ENCODE data around the gene PCDH9.

PCDH9 gene

DNA sequence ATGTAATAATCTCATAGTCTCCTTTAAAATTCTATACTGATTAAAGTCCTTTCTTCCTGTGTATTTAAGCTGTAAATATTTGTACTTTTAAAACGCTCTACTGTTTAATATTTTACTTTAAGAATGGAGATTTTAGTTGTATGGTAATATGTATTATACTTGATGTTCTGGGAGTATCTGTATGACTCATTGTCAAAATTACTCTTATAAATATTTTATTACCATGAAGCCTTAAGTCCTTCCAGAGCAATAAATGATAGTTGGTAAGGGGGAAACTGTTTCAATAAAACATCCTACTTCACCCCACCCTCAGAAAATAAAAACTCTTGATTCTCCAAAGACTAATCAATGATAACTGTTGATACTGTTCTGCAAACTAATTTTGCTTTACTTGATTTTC, 6.4 kb downstream of the PCDH9 start:
- DNase-seq, result no peak

DNA sequence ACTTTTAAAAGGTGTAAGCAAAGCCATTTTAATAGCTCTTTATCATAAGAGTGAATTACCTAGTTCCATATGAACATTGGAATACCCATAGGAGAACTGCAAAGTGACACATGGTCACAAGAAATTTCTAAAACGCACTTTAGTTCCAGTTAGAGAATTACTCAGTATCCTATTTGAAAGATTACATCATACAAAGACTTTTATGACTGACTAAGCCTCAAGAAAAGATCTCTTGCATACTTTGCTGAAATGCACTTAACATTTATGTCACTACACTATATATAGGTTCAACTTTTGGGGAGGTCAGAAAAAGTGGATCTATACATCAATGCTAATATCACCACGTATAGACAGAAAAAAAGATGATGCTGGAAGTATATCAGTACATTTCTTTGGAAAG, 7.1 kb downstream of the PCDH9 start:
- peak; percentile 39 for DNase-seq

DNA sequence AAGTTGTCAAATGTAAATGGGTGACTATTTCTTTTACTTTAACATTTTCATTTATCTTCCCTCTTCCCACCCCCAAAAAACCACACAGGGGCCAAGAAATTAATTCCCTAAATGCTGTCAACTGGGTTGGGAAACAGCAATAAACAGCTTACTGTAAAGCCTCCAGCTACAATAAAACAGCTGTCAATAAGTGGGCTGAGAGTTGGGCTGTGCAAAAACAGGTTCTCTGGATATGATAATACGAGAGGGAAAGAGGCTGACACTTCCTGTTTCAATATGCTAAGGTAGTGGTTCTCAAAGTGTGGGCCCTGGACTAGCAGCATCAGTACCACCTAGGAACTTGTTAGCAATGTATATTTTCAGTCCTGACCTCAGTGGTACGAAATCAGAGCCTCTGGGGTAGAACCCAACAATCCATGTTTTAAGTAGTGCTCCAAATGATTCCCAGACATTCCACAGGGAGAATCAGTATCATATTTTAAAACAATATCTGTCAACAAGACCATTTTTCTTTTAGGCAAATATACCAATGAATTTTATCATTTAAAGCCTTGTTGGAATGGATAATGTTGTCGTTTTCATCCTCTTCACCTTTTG, 8.4 kb downstream of the PCDH9 start:
- DNase-seq, result peak; percentile 48

DNA sequence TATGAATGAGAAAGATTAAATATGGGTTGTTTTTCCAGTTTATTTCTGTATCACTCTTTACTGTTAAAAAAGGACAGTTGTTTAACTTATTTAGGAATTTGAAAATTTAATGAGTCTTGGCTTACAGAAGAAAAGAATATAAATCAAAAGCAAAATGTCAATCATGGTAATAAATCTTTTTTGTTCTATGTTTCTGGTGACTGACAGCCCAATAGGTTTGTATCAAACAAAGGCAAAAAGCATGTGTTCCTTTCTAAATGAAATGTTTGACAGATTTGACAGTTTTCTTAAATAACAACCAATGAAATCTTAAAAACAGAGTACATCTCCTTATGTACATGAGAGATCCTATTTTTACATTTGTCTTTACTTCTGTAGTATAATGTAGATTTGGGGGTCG, 11.0 kb downstream of the PCDH9 start:
- DNase-seq, result no peak

DNA sequence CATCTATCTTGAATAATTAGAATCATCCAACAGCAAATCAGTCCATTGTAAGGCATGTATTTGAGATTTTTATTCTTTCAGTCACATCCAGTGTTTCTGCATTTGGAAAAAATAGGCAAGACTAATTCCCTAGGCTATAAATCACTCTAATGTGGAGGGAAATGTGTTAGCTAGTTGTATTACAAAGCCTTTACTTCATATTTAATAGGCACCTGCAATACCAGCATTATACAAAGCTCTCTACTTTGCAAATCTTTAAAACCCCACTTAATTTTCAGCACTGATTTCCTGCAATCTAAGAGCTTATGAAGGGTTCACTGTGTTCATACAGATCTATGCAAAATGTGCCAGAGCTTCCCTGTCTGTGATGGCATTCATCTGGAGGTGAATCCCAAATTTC, 12.3 kb downstream of the PCDH9 start:
- peak; percentile 40 for DNase-seq

DNA sequence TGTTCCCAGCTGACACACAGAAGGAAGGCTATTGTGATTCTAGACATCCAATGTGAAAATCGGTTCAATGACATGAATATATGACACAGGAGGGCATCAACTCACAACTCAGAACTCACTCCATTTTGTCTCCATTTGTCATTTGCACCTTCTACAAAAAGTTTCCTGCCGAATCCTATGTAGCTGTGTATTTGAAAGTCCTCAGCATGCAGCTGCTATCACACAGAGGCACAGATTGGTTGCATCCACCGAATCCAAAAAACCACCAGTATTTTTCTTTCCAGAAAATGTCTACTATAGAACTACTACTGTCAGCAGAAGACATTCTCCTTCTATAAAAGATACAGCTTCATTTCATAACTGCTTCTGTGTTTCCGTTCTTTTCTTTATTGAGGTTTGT, 13.3 kb downstream of the PCDH9 start:
- DNase-seq, result peak; percentile 39

DNA sequence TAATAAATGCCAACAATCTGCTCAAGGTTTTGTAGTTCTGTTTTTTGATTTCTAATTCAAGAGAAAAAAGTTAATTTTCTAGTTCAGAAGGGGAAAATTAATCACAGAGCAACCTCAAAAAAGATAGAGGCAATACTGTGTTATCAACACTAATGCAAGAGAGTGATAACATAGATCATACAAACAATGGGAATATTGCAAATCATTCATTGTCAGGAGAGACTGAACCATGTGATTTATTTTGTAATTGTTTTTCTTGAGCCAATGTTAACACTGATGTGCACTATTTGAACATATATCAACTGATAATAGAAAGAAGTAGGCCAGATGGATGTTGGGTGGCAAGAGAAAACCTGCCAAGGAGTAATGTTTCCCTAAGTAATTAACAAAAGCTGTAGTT, 19.9 kb downstream of the PCDH9 start:
- no peak for DNase-seq

DNA sequence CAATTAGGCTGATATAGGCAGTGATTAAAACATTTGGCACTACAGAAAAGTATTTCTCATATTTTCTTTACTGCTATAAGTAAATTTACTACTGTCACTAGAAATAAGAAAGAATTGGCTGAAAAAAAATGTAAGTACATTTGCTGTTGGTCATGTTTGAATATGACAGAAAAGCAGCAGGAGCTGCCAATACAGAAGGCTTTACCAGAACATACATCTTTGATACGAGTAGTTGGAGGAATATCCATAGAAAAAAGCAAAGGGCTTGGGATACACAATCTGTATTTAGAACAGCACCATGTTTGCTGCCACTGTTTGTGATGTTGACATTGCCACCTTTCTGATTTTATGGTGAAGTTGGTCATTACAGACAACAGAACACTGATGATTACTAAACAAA, 21.6 kb downstream of the PCDH9 start:
- no peak for DNase-seq

DNA sequence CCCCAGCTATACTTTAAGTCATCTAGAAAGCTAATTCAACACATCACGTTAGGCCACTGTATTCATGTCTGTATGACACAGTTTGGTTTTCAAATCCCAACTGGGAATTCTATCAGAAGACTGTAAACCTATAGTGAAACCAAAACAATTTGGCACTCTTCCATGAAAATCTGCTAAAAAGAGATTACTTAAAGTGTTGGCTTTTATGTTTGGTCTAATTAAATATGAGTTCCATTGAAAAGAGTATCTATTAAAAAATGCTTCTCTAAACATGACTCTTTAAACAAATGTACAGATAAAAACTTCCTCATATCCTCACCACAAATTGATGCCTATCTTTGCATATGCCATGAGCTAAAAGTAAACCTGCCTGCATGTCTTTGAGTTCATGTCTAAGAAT, 25.4 kb downstream of the PCDH9 start:
- peak; percentile 41 for DNase-seq

DNA sequence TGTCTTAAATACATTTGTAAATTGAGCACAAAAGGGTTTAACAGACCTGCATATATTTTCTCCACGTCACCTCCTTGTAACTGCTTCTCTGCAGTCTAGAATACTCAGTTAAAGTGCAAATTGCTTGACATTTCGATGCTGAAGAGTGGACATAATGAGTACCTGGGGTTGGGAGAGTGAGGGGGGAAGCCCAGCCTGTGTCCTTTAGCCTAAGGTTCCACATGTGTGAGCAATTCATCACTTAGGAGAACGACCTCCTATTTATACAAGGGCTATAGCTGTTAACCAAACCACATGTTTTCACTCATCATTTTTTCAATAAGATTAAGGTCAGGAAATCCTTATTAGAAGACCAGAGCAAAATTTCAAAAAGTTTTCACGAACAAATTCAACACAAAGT, 29.5 kb downstream of the PCDH9 start:
- DNase-seq, result no peak

DNA sequence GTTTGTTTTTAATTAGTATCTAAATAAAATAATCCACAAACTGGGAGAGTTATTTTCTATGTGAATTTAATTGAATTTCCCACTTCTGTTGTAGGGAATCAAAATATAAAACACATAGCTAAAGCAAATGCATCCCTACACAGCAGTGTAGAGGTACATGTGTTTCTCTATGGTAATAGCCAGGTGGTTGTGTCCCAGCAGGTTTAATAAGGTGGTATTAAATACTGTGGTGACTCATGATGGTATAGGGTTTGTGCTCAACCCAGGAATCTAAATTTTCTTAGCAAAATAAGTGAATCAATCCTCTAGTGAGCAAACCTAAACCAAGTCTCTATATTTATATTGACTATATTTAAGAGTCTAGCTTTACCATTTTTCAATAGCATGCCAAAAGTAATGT, 30.0 kb downstream of the PCDH9 start:
- no peak for DNase-seq

DNA sequence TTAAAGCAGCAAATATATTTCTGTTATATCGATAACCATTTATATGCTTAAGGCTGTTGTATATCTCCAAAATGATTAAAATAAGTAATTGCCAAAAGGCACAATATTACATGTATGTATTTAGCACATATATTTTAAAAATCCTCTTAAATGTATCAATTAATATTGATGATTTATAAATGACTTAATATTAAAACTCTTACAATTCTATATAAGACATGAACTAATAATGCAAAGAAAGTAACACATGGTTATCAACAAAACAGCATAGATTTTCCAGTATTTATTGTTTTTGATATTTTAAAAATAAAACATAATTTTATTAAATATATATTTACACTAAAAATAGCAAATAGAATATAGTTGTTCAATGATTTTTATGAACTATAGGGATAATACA, 32.4 kb downstream of the PCDH9 start:
- DNase-seq, result no peak

DNA sequence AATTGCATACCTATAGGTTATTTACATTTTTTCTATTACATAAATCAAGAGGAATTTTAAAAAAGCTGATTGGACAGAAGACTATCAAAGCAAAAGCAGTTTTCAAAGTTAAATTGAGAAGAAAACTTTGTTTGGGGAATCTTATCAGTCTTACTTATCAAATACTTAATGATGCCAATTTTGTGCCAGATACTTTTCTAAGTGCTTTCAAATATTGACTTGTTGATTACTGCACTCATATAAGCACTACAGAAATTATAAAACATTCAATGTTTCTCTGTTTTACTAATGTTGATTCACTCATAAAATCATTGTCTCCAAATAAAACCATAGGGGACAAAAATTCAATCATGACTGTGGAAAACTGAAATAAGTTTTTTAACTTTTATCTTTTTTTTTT, 36.2 kb downstream of the PCDH9 start:
- DNase-seq, result no peak

DNA sequence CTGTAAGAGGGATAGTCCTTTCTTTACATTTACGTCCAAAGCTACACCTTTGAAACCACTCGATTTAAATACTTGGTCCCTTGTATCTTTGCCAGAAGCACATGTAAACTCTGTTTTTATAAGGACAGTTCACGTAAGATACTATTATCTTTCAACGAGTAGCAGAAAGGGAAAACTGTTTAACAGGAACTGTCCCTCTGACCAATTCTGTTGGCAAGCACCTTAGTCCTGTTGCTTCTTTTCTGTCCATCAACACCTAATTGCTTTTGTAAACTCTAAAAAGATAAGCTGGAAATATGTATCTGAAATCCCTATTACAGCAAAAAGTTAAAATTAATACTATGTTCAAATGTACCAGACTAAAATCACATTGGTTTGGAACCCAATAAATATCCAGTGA, 37.4 kb downstream of the PCDH9 start:
- no peak for DNase-seq

DNA sequence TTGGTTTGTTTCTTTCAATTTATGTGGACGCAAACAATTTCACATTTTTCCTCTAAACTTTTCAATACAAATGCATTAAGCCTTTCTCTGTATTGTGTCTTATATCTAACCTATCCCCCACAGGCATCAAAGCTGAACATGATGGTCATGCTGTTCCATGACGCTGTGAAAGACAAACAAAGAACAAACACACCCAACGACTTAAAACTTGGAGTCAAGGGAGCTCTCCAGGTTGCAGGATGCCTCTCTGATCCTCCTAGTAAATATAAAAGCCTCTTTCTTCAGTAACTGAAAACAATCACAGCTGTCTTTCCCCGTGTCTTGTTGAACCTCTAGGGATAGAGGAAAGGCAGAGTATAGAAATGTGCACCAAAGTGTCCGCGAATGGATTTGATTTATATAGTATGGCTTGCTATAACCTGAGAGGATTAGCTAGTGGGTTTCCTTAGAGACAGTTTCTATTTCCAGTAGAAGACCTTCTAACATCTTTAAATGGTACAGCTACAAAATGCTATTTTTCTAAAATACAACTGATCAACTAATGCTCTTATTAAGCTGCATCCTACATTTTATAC, 43.1 kb downstream of the PCDH9 start:
- no peak for DNase-seq

DNA sequence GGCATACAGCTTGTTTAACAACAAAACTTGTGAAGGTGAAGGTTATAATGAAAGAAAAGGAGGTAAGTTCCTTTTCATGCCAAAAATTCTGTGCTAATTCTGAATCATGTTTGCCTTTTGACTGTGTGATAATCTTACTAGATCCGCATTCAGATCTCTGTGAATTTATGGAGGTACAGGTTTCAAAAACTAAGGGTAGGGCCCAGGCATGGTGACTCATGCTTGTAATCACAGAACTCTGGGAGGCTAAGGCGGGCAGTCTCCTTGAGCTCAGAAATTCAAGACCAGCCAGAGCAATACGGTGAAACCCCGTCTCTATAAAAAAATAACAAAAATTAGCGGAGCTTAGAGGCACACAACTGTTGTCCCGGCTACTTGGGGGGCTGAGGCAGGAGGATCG, 45.9 kb downstream of the PCDH9 start:
- no peak for DNase-seq

DNA sequence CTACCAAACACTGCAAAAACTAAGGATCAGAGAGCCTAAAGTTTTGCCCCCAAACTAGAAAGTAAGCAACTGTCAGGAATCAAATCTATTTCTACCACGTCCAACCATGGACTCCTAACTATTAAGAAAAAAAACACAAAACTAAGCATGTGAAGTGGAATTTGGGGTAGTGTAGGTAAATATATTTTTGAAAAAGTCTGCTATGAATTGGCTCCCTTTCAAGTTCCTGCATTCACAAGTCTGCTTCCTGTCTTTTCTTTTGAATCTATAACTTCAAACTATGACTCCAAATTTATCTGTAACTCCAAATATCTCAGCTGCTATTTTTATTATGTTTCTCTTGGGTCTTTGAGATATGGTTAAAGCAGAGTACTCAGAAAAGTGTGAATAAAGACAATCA, 47.0 kb downstream of the PCDH9 start:
- no peak for DNase-seq

DNA sequence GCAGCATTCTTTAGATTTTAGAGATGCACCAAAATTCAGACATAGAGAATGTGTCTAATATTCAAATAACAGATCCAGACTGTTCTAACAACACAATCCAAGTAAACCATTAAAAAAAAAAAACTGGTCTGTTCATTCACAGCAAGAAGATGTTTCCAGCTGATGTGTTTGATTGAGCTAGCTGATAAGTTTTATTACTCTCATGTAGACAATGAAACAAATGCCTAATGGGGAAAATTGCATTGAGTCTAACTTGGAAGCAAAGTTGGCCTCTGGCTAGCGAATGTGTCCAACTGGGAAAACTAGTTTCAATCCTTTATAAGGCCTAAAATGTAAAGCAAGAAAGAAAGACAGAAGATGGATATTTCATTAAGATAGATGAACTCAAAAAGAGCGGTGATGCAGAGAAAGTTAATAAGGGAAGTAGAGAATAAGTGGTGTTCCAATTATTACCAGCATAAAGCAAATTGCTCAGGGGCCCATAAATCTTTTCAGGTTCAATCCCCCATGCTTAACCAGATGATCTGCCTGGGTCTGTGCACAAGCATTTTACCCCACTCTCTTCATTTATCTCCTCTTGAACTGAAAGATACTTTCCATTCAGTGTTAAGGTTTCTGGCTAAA, 54.2 kb downstream of the PCDH9 start:
- no peak for DNase-seq

DNA sequence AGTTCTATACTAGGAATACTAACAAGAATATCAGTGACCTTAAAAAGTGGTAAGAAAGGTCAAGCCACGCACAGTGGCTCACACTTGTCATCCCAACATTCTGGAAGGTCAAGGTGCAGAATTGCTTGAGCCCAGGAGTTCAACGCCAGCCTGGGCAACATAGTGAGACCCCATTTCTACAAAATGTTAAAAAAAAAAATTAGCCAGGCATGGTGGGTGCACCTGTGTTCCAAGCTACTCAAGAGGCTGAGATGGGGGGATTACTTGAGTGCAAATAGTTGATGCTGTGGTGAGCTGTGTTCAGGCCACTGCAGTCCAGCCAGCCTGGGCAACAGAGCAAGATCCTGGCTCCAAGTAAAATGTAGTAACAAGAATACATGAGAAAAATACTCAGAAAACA, 61.8 kb downstream of the PCDH9 start:
- DNase-seq, result no peak

DNA sequence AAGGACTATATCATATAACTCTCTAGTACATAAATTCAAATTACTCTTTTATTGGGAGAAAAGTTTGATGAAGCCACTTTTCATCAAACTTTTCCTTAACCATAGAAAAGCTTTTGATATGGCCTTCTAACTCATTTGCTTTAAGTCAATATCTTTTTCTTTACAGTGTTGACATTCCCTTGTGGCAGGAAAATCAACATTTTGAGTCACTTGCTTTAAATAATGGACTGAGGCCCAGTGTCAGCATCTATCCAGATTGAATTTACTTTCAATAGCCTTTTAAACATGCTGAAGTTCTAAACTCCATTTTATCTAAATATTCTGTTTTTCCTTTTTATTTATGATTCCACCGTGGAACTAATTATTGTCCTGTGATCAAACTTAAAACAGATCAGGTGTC, 62.7 kb downstream of the PCDH9 start:
- no peak for DNase-seq

DNA sequence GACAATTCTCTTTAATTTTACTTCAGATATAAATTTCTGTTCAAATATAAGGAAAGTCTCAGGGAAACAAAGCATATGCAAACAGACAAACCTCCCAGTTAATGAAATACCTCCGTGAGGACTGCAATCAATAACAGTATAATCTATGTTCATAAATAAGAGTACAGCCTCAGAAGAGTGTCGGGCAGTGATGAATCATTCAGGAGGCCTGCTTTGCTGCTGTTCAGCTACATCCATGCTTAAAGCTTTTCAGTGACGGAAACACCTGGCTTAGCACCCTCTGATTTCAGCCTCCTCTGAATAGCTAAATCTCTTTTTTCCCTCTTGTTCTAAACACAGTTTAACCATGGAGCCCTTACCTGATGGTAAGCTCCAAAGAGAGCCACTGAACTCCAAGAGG, 69.0 kb downstream of the PCDH9 start:
- no peak for DNase-seq

DNA sequence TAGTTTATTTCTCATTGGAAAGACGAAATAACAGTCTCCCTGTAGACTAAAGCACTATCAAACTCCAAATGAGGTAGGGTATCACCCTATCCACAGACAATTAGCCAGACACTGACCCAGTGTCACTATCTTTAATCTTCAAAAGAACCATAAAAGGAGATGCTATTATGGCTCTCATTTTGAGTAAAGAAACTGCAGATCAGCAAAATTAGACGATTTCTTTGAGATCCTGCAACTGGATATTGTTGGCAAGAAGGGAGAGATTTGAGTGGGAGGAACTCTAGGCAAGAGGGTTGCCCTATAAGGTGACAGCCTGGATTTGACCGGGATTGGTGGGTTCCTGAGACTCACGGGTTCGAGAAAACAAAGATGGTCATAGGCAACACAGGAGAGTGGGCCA, 71.2 kb downstream of the PCDH9 start:
- no peak for DNase-seq

DNA sequence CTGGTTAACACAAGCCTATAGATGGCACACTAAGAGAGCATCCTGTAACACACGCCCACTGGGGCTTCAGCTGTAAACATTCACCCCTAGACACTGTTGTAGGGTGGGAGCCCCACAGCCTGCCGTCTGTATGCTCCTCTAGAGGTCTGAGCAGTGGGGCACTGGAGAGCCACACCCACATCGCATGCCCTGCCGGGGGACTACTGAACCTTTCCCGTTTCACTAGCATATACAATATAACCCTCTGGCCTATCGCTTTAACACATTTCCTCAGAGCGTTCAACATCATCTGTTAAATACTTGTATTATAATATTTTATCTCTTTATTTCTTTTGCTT, 73.4 kb downstream of the PCDH9 start:
- DNase-seq, result no peak

DNA sequence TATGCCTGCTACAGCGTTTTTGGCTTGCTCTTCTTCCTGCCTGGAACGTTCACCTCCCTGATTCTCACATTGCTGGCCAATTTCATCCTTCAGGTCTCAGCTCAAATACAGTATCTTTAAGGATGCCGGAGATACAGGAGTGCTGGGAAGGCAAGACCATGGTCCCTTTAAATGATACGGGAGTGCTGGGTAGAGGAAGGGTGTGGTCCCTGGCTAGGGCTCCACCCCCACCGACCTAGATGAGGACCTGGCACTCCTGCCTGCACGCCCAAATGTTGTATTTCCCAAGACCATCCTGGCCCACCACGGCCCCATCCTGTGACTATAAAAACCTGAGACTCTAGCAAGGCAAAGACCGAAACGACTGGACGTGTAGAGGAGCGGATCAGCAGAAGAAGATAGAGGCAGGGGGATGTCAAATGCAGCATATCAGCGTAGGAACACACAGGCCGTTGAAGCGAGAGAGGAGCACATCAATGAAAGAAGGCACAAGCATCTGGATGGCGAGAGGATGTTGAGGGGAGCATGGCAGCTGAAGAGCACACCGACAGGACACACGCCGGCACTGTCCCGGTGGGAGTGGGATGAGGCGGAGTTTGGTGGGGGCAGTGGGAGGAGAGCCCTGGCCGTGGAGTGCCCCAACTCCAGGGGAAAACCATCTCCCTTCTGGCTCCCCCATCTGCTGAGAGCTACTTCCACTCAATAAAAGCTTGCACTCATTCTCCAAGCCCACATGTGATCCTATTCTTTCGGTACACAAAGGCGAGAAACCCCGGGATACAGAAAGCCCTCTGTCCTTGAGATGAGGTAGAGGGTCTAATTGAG, 74.0 kb downstream of the PCDH9 start:
- DNase-seq, result no peak

All from NCI-H1694 treated with DMSO at 0.1 percent for 48 hours (cell line).